Activated CD4-positive, alpha-beta T cell treated with anti-CD3 and anti-CD28 coated beads, Interleukin-2, amount 10 ng/mL, durations not matched to agents 7 days and 5 days (primary cell): Measurements from ENCODE around the gene CCDC149. TPM values are rescaled to one million over a fixed set of nuclear protein-coding genes. Genes with fewer than 3 reads are reported as not detected.

Experiments used
- CTCF ChIA-PET: fragments of 350-600 bp; sonication (Branson Sonifier 250); formaldehyde crosslinking; loops from one replicate; lab custom pipeline; 2021; ENCODE audit warnings: antibody characterized with exemption; lab: Charles Lee
- POLR2A ChIA-PET: fragments of 350-600 bp; sonication (Branson Sonifier 250); formaldehyde crosslinking; loops from one replicate; lab custom pipeline; 2021; ENCODE audit warnings: antibody characterized with exemption; lab: Charles Lee
- DNase-seq: peaks from one replicate; pipeline ENCODE4 v3.0.0-alpha.2; 2020
- H3K27ac Mint-ChIP-seq: one replicate; pipeline ENCODE4 v1.8.0; 2021; ENCODE audit warnings: mild to moderate bottlenecking, moderate library complexity, mixed read lengths
- H3K27me3 Mint-ChIP-seq: one replicate; pipeline ENCODE4 v1.8.0; 2021; ENCODE audit warnings: mixed read lengths
- H3K36me3 Mint-ChIP-seq: one replicate; pipeline ENCODE4 v1.8.0; 2021; ENCODE audit warnings: low read depth, mixed read lengths
- H3K4me1 Mint-ChIP-seq: one replicate; pipeline ENCODE4 v1.8.0; 2021; ENCODE audit warnings: mixed read lengths
- H3K4me3 Mint-ChIP-seq: one replicate; pipeline ENCODE4 v1.8.0; 2021; ENCODE audit warnings: mild to moderate bottlenecking, moderate library complexity, mixed read lengths
- H3K9me3 Mint-ChIP-seq: one replicate; pipeline ENCODE4 v1.8.0; 2021; ENCODE audit warnings: mixed read lengths
- total RNA-seq, 2 experiments: library from RNA; stranded (reverse); gene quantifications; one replicate each; pipeline ENCODE4 v1.2.3, GENCODE V29; 2021

Gene CCDC149
- total RNA-seq, 2 experiments from 2014 or later, result not detected

- no peaks in the 10 kb centered on the region for H3K27me3 Mint-ChIP-seq
- no peak overlapping the region for H3K4me3 Mint-ChIP-seq
- ChIA-PET CTCF (no interaction called here), POLR2A (no interaction called here)
- H3K4me1 Mint-ChIP-seq, result no peaks in the 10 kb centered on the region
- no peak overlapping the region for H3K27ac Mint-ChIP-seq
- H3K36me3 Mint-ChIP-seq, result no peaks in the 10 kb centered on the region
- H3K9me3 Mint-ChIP-seq, result peaks cover 22% of the 10 kb centered on the region
- DNase-seq, result no peak
Measured at GRCh38 chr4:24865401-24865800, 47.4 kb downstream of the CCDC149 start.

DNA sequence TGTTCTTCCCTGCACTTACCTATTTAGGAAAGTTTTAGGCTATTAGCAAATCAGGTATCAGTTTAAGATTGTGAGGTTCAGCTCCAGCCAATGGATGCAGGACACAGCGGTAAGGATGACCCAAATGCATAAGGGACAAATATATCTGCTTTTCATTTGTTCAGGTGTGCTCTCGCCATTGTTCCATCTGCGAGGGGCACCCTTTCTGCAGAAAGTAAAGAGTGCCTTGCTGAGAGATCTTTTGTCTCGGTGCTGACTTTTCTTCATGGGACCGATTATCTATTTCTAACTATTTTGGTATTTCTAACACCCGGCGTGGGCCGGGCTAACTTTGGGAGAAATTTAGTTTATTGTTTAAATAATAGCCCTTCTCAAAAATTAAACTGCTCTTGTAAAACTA lies 49.0 kb downstream of the CCDC149 start:
- ChIA-PET POLR2A (interaction anchor here (0.6 kb wide), 1 partner anchor 35 kb away, joined by 3 read pairs; no protein-coding TSS in a partner anchor), CTCF (no interaction called here)
- no peak for DNase-seq
- Mint-ChIP-seq H3K36me3 (no peaks in the 10 kb centered on the region), H3K4me1 (no peaks in the 10 kb centered on the region), H3K4me3 (no peak overlapping the region), H3K27me3 (no peaks in the 10 kb centered on the region), H3K9me3 (peaks cover 22% of the 10 kb centered on the region), H3K27ac (no peak overlapping the region)

DNA sequence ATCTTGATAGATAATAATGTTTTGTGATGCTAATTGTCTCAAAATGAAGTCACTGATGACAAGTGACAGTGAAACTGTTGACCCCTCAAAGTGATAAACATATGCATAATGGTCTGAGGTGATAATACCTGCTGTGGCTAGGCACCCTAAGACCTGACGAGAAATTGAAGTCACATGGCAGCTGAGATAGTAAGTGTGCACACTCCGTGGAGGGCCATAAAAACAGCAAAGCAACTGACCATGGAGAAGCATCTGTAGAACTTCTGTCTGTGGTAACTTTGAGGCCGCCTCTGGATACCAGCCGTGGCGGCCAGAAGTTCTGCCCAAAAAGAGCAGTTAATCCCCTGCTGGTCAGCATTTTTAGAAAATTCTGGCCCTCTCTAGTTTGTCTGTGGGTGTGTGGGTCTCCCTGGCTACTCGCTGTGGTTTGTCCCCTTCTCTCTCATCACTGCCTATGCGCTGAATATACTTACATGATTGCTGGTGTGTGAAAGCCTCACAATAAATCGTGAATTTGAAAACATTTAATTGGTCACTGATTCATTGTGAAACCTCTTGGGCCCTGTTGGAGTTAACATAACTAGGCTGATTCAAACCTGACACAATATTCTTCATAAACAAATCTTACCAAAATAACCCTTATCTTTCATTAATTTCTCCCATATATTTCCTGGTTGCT lies 50.6 kb downstream of the CCDC149 start:
- no peak overlapping the region for H3K4me3 Mint-ChIP-seq
- H3K27me3 Mint-ChIP-seq, result no peaks in the 10 kb centered on the region
- no peaks in the 10 kb centered on the region for H3K36me3 Mint-ChIP-seq
- DNase-seq, result no peak
- H3K4me1 Mint-ChIP-seq, result no peaks in the 10 kb centered on the region
- peaks cover 22% of the 10 kb centered on the region for H3K9me3 Mint-ChIP-seq
- CTCF ChIA-PET, result no interaction called here
- H3K27ac Mint-ChIP-seq, result no peak overlapping the region
- POLR2A ChIA-PET, result no interaction called here

DNA sequence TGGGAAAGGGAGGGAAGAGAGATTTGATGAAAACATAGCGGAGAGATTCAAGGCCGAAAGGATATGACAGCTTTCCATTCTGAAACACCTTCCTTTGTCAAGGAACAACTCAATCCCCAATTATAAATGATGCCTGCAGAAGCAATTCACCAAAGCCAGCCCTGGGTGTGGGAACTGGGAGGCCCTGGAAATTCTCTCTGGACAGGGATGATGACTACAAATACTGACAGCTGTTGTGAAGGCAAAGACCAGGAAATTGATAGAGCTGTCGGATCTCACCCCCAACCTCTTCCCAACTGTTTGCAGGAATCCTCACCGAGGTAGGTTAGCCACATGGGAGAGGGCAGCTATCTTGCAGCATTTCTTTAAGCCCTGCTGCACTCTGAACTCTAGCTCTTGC lies 54.3 kb downstream of the CCDC149 start:
- Mint-ChIP-seq H3K9me3 (peaks cover 6% of the 10 kb centered on the region), H3K4me1 (no peaks in the 10 kb centered on the region), H3K36me3 (no peaks in the 10 kb centered on the region), H3K27ac (no peak overlapping the region), H3K27me3 (no peaks in the 10 kb centered on the region), H3K4me3 (no peak overlapping the region)
- ChIA-PET CTCF (interaction anchor here (0.6 kb wide), 1 partner anchor 256 kb away, joined by 3 read pairs; no protein-coding TSS in a partner anchor), POLR2A (no interaction called here)
- no peak for DNase-seq

GRCh38 chr4:24858026-24858425 lies 54.8 kb downstream of the CCDC149 start:
- no peak for DNase-seq
- Mint-ChIP-seq H3K9me3 (peaks cover 5% of the 10 kb centered on the region), H3K27ac (no peak overlapping the region), H3K4me3 (no peak overlapping the region), H3K36me3 (no peaks in the 10 kb centered on the region), H3K27me3 (no peaks in the 10 kb centered on the region), H3K4me1 (no peaks in the 10 kb centered on the region)
- CTCF ChIA-PET, result no interaction called here
- POLR2A ChIA-PET, result no interaction called here

- Mint-ChIP-seq H3K27ac (no peak overlapping the region), H3K9me3 (no peaks in the 10 kb centered on the region), H3K4me3 (no peak overlapping the region), H3K27me3 (no peaks in the 10 kb centered on the region), H3K4me1 (no peaks in the 10 kb centered on the region), H3K36me3 (no peaks in the 10 kb centered on the region)
- CTCF ChIA-PET, result no interaction called here
- POLR2A ChIA-PET, result no interaction called here
- DNase-seq, result no peak
Measured at GRCh38 chr4:24856586-24856985, 56.3 kb downstream of the CCDC149 start.

DNA sequence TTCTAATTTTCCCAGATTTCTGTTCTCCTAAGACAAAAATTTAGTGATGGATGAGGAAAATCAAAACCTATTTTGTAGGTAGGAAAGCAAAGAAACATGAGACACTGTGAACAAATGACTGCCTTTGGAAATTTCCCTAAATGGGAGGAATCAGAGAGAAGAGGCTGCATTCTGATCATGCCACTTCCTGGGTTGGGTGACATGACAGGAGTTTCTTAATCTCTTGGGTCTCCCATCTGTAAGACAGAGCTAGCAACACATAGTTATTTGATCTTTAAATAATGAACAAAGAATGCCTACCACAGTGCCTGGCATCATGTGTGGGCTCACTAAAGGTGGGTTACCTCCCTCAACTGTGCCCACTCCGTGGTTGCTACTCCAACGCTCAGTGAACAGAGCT lies 57.1 kb downstream of the CCDC149 start:
- POLR2A ChIA-PET, result no interaction called here
- Mint-ChIP-seq H3K36me3 (no peaks in the 10 kb centered on the region), H3K4me1 (no peaks in the 10 kb centered on the region), H3K27me3 (no peaks in the 10 kb centered on the region), H3K9me3 (no peaks in the 10 kb centered on the region), H3K4me3 (no peak overlapping the region), H3K27ac (no peak overlapping the region)
- DNase-seq, result no peak
- CTCF ChIA-PET, result no interaction called here

- DNase-seq, result no peak
- Mint-ChIP-seq H3K4me3 (no peak overlapping the region), H3K27ac (no peak overlapping the region), H3K9me3 (no peaks in the 10 kb centered on the region), H3K27me3 (no peaks in the 10 kb centered on the region), H3K4me1 (no peaks in the 10 kb centered on the region), H3K36me3 (no peaks in the 10 kb centered on the region)
- POLR2A ChIA-PET, result no interaction called here
- CTCF ChIA-PET, result no interaction called here
Measured at GRCh38 chr4:24853142-24853541, 59.7 kb downstream of the CCDC149 start.

GRCh38 chr4:24850674-24851073 lies 62.2 kb downstream of the CCDC149 start:
- no peak for DNase-seq
- Mint-ChIP-seq H3K27me3 (no peaks in the 10 kb centered on the region), H3K9me3 (no peaks in the 10 kb centered on the region), H3K4me1 (no peaks in the 10 kb centered on the region), H3K27ac (no peak overlapping the region), H3K4me3 (no peak overlapping the region), H3K36me3 (no peaks in the 10 kb centered on the region)
- ChIA-PET CTCF (no interaction called here), POLR2A (no interaction called here)

GRCh38 chr4:24849756-24850155 lies 63.1 kb downstream of the CCDC149 start:
- no peaks in the 10 kb centered on the region for H3K27me3 Mint-ChIP-seq
- ChIA-PET CTCF (no interaction called here), POLR2A (no interaction called here)
- no peaks in the 10 kb centered on the region for H3K9me3 Mint-ChIP-seq
- no peaks in the 10 kb centered on the region for H3K36me3 Mint-ChIP-seq
- no peak for DNase-seq
- no peak overlapping the region for H3K27ac Mint-ChIP-seq
- no peak overlapping the region for H3K4me3 Mint-ChIP-seq
- H3K4me1 Mint-ChIP-seq, result no peaks in the 10 kb centered on the region

GRCh38 chr4:24849351-24849750 lies 63.5 kb downstream of the CCDC149 start:
- DNase-seq, result no peak
- H3K4me1 Mint-ChIP-seq, result no peaks in the 10 kb centered on the region
- no peak overlapping the region for H3K27ac Mint-ChIP-seq
- no peaks in the 10 kb centered on the region for H3K27me3 Mint-ChIP-seq
- ChIA-PET CTCF (no interaction called here), POLR2A (no interaction called here)
- no peaks in the 10 kb centered on the region for H3K36me3 Mint-ChIP-seq
- no peak overlapping the region for H3K4me3 Mint-ChIP-seq
- H3K9me3 Mint-ChIP-seq, result no peaks in the 10 kb centered on the region

DNA sequence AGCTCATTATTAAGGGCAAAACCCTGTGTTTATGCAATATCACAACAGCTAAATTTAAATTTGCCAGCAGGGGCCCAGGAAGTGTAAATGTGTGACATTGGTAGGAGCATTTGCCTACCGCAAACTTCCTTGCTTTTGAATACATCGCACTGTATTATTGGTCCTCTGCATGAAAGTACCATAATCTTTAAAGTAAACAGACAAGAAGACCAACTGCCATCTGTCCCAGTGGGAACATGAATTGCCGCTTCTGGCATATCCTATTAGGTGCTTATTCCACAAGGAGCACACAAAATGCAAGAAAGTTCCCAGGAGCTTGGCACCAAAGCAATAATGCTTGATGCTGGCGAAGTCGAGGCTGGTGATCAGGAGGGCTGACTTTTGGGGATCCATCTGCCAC lies 66.1 kb downstream of the CCDC149 start:
- DNase-seq, result no peak
- H3K27me3 Mint-ChIP-seq, result no peaks in the 10 kb centered on the region
- POLR2A ChIA-PET, result no interaction called here
- no peaks in the 10 kb centered on the region for H3K4me1 Mint-ChIP-seq
- H3K36me3 Mint-ChIP-seq, result no peaks in the 10 kb centered on the region
- CTCF ChIA-PET, result no interaction called here
- no peak overlapping the region for H3K27ac Mint-ChIP-seq
- H3K9me3 Mint-ChIP-seq, result no peaks in the 10 kb centered on the region
- no peak overlapping the region for H3K4me3 Mint-ChIP-seq

GRCh38 chr4:24845902-24846301 lies 66.9 kb downstream of the CCDC149 start:
- CTCF ChIA-PET, result interaction anchor here (0.6 kb wide), 1 partner anchor 449 kb away, joined by 3 read pairs; no protein-coding TSS in a partner anchor
- Mint-ChIP-seq H3K27ac (no peak overlapping the region), H3K36me3 (no peaks in the 10 kb centered on the region), H3K4me1 (no peaks in the 10 kb centered on the region), H3K27me3 (no peaks in the 10 kb centered on the region), H3K4me3 (no peak overlapping the region), H3K9me3 (no peaks in the 10 kb centered on the region)
- DNase-seq, result no peak
- POLR2A ChIA-PET, result no interaction called here

- POLR2A ChIA-PET, result no interaction called here
- Mint-ChIP-seq H3K36me3 (no peaks in the 10 kb centered on the region), H3K4me1 (no peaks in the 10 kb centered on the region), H3K9me3 (no peaks in the 10 kb centered on the region), H3K27ac (no peak overlapping the region), H3K4me3 (no peak overlapping the region), H3K27me3 (no peaks in the 10 kb centered on the region)
- DNase-seq, result no peak
- CTCF ChIA-PET, result no interaction called here
Measured at GRCh38 chr4:24845132-24845531, 67.7 kb downstream of the CCDC149 start.
